ENCODE results near the gene KHSRP. TPM values are rescaled to one million over a fixed set of nuclear protein-coding genes. Genes with fewer than 3 reads are reported as not detected.
A peak's percentile ranks its signal among the peaks of the same experiment; 100 is the strongest.

Gene KHSRP
- total RNA-seq, 2 experiments from 2014 or later = 266 to 268 TPM

- no peak for DNase-seq
- H3K27ac Mint-ChIP-seq = peak overlapping the region; percentile 65
- ATAC-seq (ENCODE audit: low read depth) = no peak
Measured at GRCh38 chr19:6364353-6364752, 60.3 kb downstream of the KHSRP start.

More at GRCh38 chr19:6364353-6364752, 60.3 kb downstream of the KHSRP start:
- Mint-ChIP-seq H3K4me3 (peak overlapping the region; percentile 57), H3K9me3 (no peaks in the 10 kb centered on the region), H3K4me1 (peaks cover 14% of the 10 kb centered on the region), H3K36me3 (peaks cover 22% of the 10 kb centered on the region), H3K27me3 (no peaks in the 10 kb centered on the region)
- POLR2A ChIA-PET = no interaction called here

Small RNA genes lying within 50 kb of the gene (microRNA-seq; reads per million reads assigned to microRNA genes)
- gene MIR3940 = 13.3 reads per million, percentile 20 among the genes with 10 or more reads in this experiment
- gene MIR6790 = not detected
- gene MIR6885 = not detected

Other genes with a start within 250 kb of the KHSRP start
- gene MLLT1, start 144.8 kb downstream of the KHSRP start, total RNA-seq = 10 to 100 TPM; 37.8 to 42.1 TPM
- under 1 TPM; 0.54 to 0.55 TPM for gene ACER1, start 91.2 kb downstream of the KHSRP start, total RNA-seq
- gene CLPP, start 63.3 kb downstream of the KHSRP start, total RNA-seq = 100 to 1,000 TPM; 112 to 126 TPM
- 10 to 100 TPM; 52.0 to 55.7 TPM for gene ALKBH7, start 52.0 kb downstream of the KHSRP start, total RNA-seq
- 1 to 10 TPM; 2.4 to 2.7 TPM for gene PSPN, start 48.9 kb downstream of the KHSRP start, total RNA-seq
- gene GTF2F1, start 31.6 kb downstream of the KHSRP start, total RNA-seq = 10 to 100 TPM; 67.3 to 72.8 TPM
- gene SLC25A41, start 9.0 kb upstream of the KHSRP start, total RNA-seq = 1 to 10 TPM in 1 of 2 experiments, under 1 TPM in 1; 0.91 to 1.0 TPM
- 10 to 100 TPM; 35.5 to 38.3 TPM for gene SLC25A23, start 35.0 kb upstream of the KHSRP start, total RNA-seq
- gene CRB3, start 39.5 kb upstream of the KHSRP start, total RNA-seq = 1 to 10 TPM; 2.7 to 3.5 TPM
- 100 to 1,000 TPM; 126 to 130 TPM for gene DENND1C, start 57.0 kb upstream of the KHSRP start, total RNA-seq
- gene TUBB4A, start 77.5 kb upstream of the KHSRP start, total RNA-seq = 10 to 100 TPM in 1 of 2 experiments, 1 to 10 TPM in 1; 8.7 to 11.6 TPM
- gene TNFSF9, start 106.2 kb upstream of the KHSRP start, total RNA-seq = 1 to 10 TPM; 2.6 to 3.7 TPM
- gene CD70, start 166.3 kb upstream of the KHSRP start, total RNA-seq = 1 to 10 TPM; 6.9 to 7.7 TPM
- 10 to 100 TPM; 30.7 to 33.4 TPM for gene TNFSF14, start 245.3 kb upstream of the KHSRP start, total RNA-seq